UCSD-AML1 (cell line): Measurements from ENCODE around the gene ABCB7.
A peak's percentile ranks its signal among the peaks of the same experiment; 100 is the strongest.
"Not testable (repeated sequence)": the region's sequence is repeated elsewhere in the genome, so short reads cannot be mapped to it uniquely, and the experiment has no call there.

Experiments used
- DNase-seq: peaks from one replicate; lab custom pipeline; 2025; ENCODE audit not compliant: unreplicated experiment; lab: John Stamatoyannopoulos, UW

ABCB7 gene

GRCh38 chrX:75106772-75107171 lies 49.3 kb downstream of the ABCB7 start:
- no peak for DNase-seq

- no peak for DNase-seq
Observed at GRCh38 chrX:75096331-75096730, 59.8 kb downstream of the ABCB7 start.

- no peak for DNase-seq
Observed at GRCh38 chrX:75086731-75087195, 69.3 kb downstream of the ABCB7 start.

GRCh38 chrX:75084757-75085156 lies 71.3 kb downstream of the ABCB7 start:
- DNase-seq: no peak

GRCh38 chrX:75076429-75076828 lies 79.7 kb downstream of the ABCB7 start:
- no peak for DNase-seq

- DNase-seq: no peak
Observed at GRCh38 chrX:75074475-75074874, 81.6 kb downstream of the ABCB7 start.

GRCh38 chrX:75071334-75071733 lies 84.7 kb downstream of the ABCB7 start:
- no peak for DNase-seq

GRCh38 chrX:75067931-75068330 lies 88.2 kb downstream of the ABCB7 start:
- DNase-seq: no peak

- DNase-seq: no peak
Observed at GRCh38 chrX:75061701-75062100, 94.4 kb downstream of the ABCB7 start.

GRCh38 chrX:75051047-75051446 lies 105.0 kb downstream of the ABCB7 start:
- no peak for DNase-seq

- DNase-seq: no peak
Observed at GRCh38 chrX:75045369-75045768, 110.7 kb downstream of the ABCB7 start.

- not testable (repeated sequence) for DNase-seq
Observed at GRCh38 chrX:75044142-75044541, 111.9 kb downstream of the ABCB7 start.

GRCh38 chrX:75038925-75039324 lies 117.2 kb downstream of the ABCB7 start:
- DNase-seq: peak; percentile 14
